NCI-H1092 treated with DMSO at 0.1 percent for 48 hours (cell line): ENCODE measurements around the gene PIGV.

Experiments
- DNase-seq: peaks from one replicate; lab custom pipeline; 2025; lab: John Stamatoyannopoulos, UW

PIGV gene

DNA sequence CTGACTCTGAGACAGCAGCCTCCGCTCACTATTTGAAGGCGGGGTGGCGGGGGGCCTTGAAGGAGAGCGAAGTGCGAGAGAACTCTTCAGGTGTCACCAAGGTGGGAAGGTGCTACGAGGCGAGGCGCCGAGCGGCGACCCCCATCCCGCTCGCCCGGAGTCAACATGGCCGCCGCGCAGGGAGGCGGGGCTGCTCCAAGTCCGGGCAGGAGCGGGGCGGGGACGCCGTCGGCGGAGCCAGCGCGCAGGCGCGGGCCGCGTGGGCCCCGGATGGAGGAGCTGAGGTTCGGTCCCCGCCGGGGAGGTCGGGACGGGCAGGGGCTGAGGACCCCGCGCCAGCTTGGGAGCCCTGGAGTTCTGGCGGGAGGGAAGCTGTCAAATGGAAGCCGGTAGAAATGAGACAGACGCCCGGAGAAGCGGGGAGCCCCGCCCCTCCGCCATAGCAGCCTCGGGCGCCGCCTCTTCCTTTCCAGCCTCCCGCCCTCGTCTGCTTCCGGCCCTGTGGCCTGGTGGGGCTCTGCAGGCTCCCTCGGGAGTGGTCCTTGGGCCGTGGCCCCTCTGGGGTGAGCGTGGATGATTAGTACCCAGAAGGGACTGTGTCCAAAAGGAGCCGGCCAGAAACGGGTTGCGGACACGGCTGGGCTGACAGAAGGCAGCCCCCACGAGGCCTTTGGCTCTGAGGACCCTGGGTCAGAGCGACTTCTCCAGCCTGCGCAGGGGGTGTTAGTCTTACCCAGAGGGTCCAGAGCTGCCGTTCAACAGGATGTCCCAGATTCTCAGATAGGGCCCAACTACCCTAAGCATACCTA lies at the start of gene PIGV:
TSS of gene PIGV (plus strand) at position 245 of the 809 bp plus-strand sequence. CDS start 2,866 bp downstream, outside the sequence.
- peak; percentile 98 for DNase-seq

- no peak for DNase-seq
Observed at GRCh38 chr1:26739329-26739914, 48.3 kb upstream of the PIGV start.

- DNase-seq: no peak
Observed at GRCh38 chr1:26740023-26740634, 47.6 kb upstream of the PIGV start.

DNA sequence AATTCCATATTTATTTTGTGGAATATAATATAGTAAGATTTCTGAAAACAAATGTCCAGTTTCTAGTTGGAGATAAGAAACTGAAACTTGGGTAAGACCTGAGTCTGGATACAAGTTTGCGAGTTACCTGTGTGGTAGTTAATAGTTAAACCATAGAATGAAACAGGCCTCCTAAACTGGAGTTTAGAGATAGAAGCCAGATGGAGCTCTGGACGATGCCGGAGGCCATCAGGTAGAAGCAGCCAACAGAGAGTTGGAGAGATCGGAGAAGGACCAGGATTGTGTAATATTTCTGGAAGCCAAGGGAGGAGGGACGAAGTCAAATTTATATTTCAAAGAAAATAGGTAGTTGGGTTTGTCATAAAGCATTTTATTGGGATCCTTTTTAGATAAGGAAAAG lies 46.8 kb upstream of the PIGV start:
- DNase-seq: no peak

DNA sequence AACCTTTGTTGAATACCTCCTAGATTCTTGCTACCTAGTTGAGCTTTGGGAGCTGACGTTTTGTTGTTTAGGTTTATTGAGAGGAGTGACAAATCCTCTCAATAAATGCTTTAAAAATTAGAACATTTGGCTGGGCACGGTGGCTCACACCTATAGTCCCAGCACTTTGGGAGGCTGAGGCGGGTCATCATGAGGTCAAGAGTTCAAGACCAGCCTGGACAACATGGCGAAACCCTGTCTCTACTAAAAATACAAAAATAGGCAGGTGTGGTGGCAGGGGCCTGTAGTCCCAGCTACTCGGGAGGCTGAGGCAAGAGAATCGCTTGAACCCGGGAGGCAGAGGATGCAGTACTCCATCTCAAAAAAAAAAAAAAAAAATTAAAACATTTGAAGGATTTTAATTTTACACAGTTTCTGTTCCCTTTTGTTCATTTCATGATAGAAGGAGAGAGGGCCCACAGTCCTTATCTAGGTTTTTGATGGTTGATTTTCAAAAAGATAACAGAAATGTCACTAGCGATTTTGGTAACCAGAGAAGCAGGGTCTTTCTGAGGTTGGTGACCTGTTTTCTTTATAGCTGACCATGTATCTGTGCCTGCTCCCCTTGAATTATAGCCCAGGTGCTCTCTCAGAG lies 44.2 kb upstream of the PIGV start:
- no peak for DNase-seq

GRCh38 chr1:26744075-26744959 lies 43.4 kb upstream of the PIGV start:
- peak; percentile 12 for DNase-seq

DNA sequence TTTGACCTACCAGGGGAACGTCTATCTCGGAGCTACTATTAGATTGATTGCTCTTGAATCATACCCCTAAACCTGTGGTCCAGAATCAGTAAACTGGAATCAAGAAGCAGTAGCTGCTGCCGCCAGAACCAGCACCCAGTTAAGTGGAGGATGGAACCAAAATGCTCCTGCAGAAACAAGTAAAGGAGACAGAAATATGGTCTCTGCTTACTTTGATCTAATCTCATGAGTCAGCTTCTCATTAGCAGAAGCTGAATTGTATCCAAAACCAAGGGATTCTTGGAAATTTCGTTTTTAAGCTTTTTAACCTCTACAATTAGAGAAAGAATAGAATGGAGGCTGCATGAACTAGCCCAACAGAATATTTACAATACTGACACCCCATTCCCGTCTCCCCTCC lies 42.6 kb upstream of the PIGV start:
- no peak for DNase-seq

DNA sequence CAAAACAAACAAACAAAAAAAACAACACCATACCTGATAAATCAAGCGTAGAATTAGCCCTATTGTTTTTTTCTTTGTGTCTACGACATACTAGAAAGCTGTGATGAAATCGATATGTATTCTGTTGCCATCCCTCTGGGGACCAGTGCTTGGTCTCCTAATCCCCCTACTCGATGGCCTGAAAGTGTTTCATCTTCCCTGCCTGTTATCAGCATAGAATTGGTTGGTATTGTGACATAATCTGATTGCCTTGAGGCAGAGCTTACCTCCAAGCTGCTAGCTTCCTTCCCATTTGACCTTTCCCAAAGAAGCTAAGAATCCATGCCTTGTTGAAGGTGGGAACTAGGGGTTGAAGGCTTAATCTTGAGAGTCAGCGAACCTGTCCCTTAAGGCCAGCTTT lies 40.7 kb upstream of the PIGV start:
- no peak for DNase-seq

DNA sequence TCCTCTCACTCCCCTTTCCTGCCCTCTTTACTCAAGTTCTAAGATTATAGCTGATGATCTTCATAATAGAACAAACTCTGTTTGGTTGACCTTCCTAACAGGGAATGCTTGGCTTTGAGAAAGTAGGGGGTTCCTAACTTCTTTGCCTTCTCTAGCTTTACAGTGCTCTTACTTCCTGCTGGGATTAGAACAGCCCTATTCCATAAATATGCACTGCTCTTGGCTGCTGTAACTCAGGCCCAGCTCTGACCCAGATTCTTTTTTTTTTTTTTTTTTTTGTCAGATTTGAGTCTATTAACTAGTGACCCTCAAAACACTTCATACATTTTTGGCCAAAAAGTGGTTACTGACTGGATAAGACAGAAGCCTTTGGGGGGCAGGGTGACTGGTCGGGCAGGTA lies 39.4 kb upstream of the PIGV start:
- DNase-seq: no peak

DNA sequence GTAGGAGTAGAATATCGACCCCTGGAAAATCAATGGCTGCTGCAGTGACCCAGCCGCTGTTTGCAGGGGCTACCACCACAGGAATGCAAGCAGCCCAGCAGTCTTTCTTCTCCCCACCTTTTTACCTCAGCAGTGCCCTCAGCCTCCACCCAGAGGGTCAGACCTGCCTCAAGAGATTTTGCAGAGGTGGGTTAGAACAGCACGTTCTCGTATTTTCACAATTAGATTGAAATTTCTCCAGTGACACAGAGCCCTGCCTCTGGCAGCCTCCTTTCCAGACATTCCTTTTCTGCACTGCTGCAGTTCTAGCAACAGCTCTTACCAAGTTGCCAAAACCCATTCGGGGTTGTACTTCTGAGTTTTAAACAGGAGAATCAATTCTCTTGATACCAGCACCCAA lies 38.3 kb upstream of the PIGV start:
- DNase-seq: no peak

DNA sequence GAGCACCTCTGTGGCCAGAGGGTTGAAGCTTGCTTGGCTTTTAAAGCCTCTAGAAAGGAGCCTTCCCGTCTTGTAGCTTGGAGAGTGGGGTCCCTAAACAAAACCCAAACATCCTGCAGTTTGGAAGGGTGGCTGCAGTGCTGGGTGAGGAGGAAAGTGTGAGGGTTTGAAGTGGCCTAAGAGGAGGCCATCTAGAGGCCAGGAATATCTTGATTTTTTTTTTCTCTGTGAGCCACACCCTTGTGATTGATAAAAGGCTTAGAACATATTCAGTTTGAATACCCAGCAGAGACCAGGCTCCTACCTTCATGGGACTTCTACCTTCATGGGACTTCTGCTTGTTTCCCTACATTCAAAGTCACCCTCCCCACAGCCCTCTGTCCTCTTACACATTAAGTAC lies 37.3 kb upstream of the PIGV start:
- DNase-seq: no peak

GRCh38 chr1:26752519-26752918 lies 35.2 kb upstream of the PIGV start:
- DNase-seq: no peak

DNA sequence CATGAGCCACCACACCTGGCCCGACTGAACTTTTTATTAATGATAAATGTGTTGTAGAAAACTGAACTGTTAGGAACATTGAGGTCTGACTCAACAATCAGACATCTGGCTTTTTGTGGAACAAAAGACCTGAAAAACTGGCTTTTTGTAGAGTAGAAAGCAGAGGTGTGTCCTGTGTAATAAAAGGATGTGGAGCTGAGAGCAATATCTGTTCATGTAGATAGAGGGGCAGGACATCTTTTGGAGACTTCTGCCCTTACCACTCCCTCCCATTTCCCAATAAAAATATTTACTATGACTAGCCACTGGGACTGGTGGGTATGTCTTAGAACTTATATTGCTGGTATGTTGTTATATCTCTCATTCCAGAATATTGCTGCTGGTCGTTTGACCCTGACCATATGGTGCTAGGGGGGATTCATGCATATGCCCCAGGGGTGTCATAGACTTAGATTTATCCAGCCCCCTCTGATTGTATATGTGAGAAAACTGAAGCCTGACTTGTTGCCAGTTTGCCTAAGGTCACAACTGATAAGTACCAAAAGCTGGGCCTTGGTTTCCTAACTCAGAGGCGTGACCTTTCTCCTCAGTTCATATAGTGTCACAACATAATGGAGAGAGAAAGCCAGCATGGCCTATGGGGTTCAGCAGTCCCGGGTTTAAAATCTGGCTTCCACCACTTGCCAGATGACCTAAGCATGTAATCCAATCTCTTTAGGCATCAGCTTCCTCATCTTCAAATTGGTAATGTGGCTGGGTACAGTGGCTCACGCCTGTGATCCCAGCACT lies 33.5 kb upstream of the PIGV start:
- no peak for DNase-seq

DNA sequence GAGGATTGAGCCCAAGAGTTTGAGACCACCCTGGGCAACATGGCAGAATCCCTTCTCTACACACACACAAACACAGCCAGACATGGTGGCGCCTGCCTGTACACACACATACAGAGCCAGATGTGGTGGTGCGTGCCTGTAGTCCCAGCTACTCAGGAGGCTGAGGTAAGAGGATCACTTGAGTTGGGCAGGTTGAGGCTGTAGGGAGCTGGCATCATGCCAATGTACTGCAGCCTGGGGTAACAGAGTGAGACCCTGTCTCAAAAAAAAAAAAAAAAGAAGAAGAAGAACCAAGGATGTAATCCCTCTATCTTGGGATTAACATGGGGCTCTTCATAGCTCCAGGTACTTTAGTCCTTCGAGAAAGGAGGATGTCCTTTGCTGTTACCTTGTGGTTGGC lies 29.4 kb upstream of the PIGV start:
- no peak for DNase-seq

GRCh38 chr1:26759531-26759930 lies 28.2 kb upstream of the PIGV start:
- no peak for DNase-seq

- DNase-seq: no peak
Observed at GRCh38 chr1:26761217-26761616, 26.5 kb upstream of the PIGV start.

DNA sequence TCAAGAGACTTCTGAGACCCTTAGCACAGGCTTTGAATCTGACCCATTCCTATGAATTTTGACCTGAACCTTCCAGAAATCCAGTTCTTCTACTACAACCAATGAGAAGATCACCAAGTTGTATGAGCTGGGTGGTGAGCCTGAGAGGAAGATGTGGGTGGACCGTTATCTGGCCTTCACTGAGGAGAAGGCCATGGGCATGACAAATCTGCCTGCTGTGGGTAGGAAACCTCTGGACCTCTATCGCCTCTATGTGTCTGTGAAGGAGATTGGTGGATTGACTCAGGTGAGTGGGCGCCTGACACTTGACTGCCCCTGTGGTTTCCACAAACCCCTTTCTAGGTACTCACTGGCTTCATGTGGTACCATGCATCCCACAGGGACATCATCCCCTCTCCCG lies 20.0 kb upstream of the PIGV start:
- DNase-seq: no peak

- no peak for DNase-seq
Observed at GRCh38 chr1:26768755-26769154, 19.0 kb upstream of the PIGV start.

- DNase-seq: no peak
Observed at GRCh38 chr1:26771285-26771642, 16.5 kb upstream of the PIGV start.

GRCh38 chr1:26771643-26772321 lies 16.0 kb upstream of the PIGV start:
- no peak for DNase-seq

DNA sequence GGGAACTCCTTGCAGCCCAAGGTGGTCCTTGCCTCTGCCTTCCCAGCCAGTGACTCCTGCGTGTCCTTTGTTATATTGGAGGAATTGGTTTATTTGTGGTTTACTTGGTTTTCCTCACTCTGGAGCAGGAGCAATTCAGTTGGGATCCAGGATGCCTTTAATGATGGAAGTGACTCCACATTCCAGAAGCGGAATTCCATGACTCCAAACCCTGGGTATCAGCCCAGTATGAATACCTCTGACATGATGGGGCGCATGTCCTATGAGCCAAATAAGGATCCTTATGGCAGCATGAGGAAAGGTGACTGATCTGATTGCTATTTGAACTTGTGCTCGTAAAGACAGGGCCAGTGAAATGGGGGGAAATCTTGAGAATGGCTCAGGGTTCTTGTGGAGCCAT lies 15.1 kb upstream of the PIGV start:
- DNase-seq: no peak
